RKO (cell line): ENCODE measurements around the gene ITIH3.

Source experiments
- DNase-seq: peaks from one replicate; pipeline ENCODE4 v3.0.0-alpha.2; 2016; ENCODE audit warnings: low spot score

ITIH3 gene

DNA sequence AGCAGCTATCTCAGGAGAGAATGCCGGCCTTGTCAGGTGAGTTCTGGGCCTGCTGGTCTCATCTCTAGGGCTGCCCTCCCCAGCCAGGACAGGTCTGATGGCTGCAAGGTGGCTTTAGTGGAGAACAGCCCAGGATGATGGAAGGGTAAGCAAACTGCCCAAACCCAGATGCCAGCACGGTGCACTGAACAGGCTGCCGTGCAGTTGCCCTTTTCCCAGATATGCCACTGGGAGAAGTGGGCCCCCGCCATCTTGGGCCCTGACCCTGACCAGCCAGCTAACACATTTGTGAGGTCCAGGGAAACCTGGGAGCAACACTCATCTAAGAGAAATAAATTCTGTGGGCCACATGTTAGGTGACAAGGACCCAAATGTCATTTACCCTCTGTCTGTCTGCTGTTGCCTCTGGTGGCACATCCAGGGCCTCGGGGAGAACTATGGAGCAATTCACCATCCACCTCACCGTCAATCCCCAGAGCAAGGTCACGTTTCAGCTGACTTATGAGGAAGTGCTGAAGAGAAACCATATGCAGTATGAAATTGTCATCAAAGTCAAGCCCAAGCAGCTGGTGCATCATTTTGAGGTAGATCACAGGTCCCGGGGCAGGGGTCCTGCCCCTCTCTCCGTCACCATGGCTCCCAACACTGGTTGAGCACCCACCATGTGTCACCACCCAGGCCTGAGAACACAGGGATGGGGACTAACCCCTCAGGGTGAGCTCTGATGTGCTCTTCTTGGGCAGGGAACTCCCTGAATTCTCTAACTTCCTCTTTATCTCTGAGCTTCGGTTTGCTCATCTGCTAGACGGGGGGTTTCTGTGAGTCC lies 15.4 kb upstream of the ITIH3 start:
- DNase-seq = no peak

GRCh38 chr3:52779837-52780585 lies 14.6 kb upstream of the ITIH3 start:
- no peak for DNase-seq

- no peak for DNase-seq
Observed at GRCh38 chr3:52781741-52782140, 12.9 kb upstream of the ITIH3 start.

- DNase-seq = no peak
Observed at GRCh38 chr3:52782412-52783210, 12.0 kb upstream of the ITIH3 start.

- no peak for DNase-seq
Observed at GRCh38 chr3:52783211-52783555, 11.4 kb upstream of the ITIH3 start.

GRCh38 chr3:52784021-52784621 lies 10.5 kb upstream of the ITIH3 start:
- no peak for DNase-seq

DNA sequence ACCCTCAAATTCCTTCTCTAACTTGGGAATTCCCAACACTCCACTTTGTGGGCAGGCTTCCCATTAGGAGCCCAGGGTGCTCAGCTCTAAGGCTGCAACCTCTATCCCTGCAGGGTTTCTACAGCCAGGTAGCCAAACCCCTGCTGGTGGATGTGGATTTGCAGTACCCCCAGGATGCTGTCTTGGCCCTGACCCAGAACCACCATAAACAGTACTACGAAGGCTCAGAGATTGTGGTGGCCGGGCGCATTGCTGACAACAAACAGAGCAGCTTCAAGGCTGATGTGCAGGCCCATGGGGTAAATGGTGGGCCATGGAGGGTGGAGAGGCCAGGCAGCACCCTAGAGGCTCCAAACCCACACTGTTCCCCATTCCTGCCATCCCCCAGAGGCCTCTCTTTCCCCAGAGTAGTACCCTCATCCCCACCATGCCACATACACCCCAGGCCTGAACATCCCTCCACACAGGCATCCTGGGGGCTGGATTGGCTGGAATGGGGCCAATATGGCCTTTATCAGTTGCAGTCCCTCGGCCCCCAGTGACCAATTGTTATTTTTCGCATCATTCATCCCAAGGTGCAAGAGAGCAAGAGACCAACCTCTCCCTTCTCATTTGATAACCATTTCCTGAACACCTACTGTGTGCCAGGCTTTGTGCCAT lies 9.5 kb upstream of the ITIH3 start:
- no peak for DNase-seq

GRCh38 chr3:52786330-52787215 lies 8.0 kb upstream of the ITIH3 start:
- no peak for DNase-seq

DNA sequence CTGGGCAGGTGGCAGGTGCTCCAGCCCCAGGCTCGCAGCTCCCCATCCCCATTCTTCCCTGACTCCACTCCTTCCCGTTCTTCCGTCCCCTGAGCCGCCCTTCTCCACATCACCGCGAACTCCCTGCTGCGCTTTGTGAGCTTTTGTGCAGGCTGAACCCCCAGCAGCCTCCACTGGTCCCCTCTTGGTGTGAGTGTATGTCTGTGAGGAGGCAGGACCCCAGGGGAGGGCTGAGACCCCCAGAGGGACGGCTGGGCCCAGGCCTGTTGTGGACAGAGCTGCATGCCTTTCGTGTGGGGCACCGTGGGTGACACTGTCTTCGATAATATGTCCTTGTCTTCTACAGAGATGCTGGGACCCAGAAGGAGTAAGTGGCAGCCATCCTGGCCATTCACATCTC lies 7.3 kb upstream of the ITIH3 start:
- no peak for DNase-seq

- no peak for DNase-seq
Observed at GRCh38 chr3:52787672-52788625, 6.6 kb upstream of the ITIH3 start.

DNA sequence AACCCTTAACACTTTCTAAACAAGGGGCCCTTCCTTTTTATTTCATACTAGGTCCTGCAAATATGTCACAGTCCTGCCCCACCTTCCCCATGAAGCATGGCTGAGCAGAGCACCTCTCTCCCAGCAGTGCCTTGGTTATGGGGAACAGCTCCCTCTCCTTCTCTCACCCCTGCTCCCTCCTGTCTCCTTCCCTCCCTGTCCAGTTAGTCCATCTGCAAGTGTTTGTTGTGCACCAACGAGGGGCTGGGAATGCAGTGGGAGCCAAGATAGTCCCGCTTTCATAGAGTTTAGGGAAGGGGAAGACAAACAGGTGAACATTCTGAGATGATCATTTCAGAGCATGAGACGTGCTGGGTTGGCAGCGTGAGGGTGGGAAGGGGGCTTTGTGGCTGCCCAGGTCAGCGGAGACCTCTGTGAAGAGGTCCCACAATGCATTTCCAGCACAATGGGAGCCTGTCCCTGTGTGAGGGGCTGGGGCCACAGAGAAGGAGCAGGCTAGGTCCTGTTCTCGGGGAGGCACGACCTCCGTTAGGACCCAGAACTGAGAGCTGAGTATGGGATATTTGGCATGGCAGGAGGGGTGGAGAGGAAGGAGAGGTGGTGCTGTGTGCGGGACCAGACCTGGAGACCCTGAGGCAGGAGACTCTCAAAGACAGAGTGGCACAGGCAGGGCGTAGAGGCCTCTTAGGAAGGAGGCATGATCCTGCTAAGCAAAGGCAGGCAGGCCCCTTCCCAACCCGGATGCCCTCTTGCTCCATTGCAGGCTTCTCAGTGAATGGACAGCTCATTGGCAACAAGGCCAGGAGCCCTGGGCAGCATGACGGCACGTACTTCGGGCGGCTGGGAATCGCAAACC lies 5.5 kb upstream of the ITIH3 start:
- no peak for DNase-seq

DNA sequence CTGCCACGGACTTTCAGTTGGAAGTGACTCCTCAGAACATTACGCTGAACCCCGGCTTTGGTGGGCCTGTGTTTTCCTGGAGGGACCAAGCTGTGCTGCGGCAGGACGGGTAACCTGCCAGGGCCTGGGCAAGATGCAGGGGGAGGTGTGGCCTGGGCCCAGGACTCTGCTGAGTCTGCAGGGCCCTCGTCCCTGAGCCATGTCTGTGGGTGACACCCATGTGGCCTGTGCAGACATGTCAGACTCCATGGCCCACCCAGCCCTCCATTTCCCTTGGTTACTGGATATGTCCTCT lies 4.9 kb upstream of the ITIH3 start:
- DNase-seq = no peak

GRCh38 chr3:52790337-52790736 lies 4.3 kb upstream of the ITIH3 start:
- no peak for DNase-seq

- no peak for DNase-seq
Observed at GRCh38 chr3:52790741-52791140, 3.9 kb upstream of the ITIH3 start.

- no peak for DNase-seq
Observed at GRCh38 chr3:52791366-52791765, 3.2 kb upstream of the ITIH3 start.

- no peak for DNase-seq
Observed at GRCh38 chr3:52791928-52792327, 2.7 kb upstream of the ITIH3 start.

GRCh38 chr3:52792413-52792812 lies 2.2 kb upstream of the ITIH3 start:
- no peak for DNase-seq

- DNase-seq = no peak
Observed at GRCh38 chr3:52792961-52793695, 1.5 kb upstream of the ITIH3 start.
